GM21786 (cell line): ENCODE data around the gene SRCIN1.
"Not testable (repeated sequence)": the region's sequence is repeated elsewhere in the genome, so short reads cannot be mapped to it uniquely, and the experiment has no call there.

Experiments used
- ATAC-seq: cut with Tn5 transposase; IDR thresholded peaks from one replicate; pipeline ENCODE4 v1.9.1; 2021; ENCODE audit not compliant: unreplicated experiment

The SRCIN1 gene

DNA sequence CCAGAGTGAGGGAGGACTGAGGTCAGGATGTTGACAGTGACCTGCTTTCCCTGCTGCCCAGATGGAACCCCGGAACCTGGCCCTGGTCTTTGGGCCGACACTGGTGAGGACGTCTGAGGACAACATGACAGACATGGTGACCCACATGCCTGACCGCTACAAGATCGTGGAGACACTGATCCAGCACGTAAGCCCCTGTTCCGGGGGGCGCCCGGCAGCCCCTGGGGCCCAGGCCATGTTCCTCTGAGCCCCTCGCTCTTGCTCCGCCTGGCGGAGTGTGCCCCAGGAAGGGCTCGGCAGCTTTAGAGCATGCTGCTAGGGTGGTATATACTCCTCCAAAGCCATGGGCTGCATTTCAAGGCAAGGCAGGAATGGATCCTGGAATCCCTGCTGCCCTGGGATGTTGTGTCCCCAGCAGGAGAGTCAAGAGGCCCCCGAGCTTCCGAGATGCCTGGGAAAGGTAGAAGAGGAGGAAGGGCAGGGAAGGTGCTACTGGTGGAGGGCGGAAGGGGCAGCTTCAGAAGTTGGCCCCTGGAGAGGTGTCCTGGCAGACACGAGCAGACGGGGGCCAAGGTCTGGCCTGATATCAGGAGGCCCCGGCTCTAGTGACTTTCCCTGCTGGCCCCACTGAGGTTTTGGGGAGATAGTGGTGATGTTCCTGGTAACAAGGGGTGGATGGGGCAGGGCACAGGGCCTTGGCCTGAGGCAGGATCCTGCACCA lies 114.2 kb downstream of the SRCIN1 start:
- not testable (repeated sequence) for ATAC-seq

- not testable (repeated sequence) for ATAC-seq
Measured at GRCh38 chr17:38489774-38490173, 116.0 kb downstream of the SRCIN1 start.

GRCh38 chr17:38485681-38486298 lies 120.0 kb downstream of the SRCIN1 start:
- ATAC-seq, result not testable (repeated sequence)

DNA sequence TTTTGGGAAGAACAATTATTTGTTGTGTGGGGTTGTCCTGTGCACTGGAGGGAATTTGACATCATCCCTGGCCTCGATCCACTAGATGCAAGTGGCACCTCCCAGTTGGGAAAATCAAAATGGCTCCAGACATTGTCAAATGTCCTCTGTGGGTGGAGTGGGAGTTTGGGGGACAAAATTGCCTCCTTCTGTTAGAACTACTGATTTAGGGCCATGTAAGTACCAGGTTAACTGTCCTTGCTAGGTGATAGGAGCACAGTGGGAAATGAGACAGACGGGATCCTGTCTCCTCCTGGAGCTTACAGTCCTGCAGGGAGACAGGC lies 120.6 kb downstream of the SRCIN1 start:
- ATAC-seq, result no peak

DNA sequence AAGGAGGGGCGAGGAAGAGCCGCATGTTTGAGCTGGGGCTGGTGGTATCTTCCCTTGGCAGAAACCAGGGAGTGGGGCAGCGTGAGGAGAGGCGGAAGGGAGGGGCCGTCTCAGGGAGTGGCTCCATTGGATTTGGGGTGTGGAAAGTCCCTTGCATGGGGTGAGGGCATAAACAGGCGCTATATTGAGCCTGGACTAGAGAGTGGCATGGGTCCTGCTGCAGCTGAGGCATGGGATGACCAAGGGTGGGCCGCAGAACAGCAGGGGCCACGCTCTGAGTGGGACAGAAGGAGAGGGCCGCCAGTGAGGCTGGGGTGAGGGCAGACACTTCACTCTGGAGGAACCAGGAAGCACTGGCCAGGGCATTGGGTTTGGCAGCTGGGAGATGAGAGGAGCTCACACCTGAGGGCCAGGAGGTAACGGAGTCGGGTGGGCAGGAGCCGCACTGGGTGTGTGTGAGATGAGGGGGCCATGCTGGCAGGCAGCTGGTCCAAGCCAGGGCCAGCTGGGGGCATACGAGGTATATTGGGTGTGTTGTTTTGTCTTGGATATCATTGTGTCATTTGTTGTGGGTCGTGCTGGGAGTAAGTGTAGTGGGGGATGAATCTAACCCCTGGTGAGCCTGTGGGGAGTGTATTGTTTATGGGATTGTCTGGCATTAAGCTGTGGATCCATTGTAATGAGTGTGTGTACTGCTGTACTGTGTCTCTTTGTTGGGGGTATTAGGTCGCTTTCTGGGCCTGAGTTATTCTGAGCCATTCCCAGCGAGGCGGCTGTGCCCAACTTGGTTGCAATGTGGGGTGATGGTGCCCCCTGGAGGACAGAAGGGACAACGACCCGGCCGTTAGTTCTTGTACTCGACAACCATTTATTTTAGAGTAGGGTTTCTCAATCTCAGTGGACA lies 121.3 kb downstream of the SRCIN1 start:
- not testable (repeated sequence) for ATAC-seq

DNA sequence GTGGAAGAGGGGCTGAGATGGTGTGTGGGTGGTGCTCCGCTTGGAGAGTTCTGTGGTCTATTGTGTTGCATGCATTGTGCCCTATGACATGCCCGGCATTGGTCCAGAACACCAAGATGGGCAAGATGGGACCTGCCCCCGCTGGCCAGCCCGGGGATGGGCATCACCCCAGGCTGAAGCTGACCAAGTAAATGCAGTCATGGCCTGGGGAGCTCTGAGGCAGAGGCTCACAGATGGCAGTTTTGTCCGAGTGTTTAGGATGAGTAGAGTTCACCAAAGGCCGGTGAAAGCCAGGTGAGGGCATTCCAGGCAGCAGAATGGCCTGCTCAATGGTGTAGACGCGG lies 123.1 kb downstream of the SRCIN1 start:
- ATAC-seq, result not testable (repeated sequence)

DNA sequence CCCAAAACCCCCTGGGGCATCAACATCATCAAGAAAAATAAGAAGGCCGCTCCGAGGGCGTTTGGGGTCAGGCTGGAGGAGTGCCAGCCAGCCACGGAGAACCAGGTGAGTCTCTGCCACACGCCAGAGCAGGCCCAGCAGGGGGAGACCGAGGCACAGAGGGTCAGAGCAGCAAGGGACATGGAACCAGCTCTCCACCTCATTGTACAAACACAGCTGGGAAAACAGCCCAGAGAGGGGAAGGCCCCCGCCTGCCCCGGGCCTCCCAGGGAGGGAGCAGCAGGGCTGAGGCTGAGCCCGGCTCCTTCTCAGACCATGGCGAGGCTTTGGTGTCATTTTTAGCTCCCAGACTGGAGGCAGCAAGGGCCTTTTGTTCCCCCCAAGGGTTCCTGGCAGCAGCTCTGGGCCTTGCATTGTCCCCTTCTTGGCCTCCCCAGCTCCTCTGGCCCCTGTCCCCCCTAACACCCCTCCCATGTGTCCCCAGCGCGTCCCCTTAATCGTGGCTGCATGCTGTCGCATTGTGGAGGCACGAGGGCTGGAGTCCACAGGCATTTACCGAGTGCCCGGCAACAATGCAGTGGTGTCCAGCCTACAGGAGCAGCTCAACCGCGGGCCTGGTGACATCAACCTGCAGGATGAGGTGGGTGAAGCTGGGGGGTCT lies 123.6 kb downstream of the SRCIN1 start:
- ATAC-seq, result not testable (repeated sequence)
